ENCODE measurements around the gene ZNF160. TPM values are rescaled to one million over a fixed set of nuclear protein-coding genes. Genes with fewer than 3 reads are reported as not detected.

ZNF160 gene
- total RNA-seq, 4 donors from 2014 or later: 10.9 to 75.3 (median 52.1) TPM

- no peak for DNase-seq
- Histone ChIP-seq H3K36me3 (no peaks in the 10 kb centered on the region), H3K9me3 (peaks cover 0 to 9% of the 10 kb centered on the region in 2 donors), H3K4me3 (no peak overlapping the region), H3K27ac (no peak overlapping the region), H3K4me1 (no peaks in the 10 kb centered on the region), H3K27me3 (peaks cover 0 to 5% of the 10 kb centered on the region in 2 donors)
- TF ChIP-seq POLR2A (IDR thresholded peaks at IDR 0.05): no peak
- TF ChIP-seq CTCF (IDR thresholded peaks at IDR 0.05): no peak
- intact Hi-C loops (cut with DNase I; ENCODE audit: low total_unique reads): no loop called here
Measured at GRCh38 chr19:53057904-53058580, 45.2 kb downstream of the ZNF160 start.

- Histone ChIP-seq H3K9me3 (no peaks in the 10 kb centered on the region), H3K27me3 (peaks cover 0 to 5% of the 10 kb centered on the region in 2 donors), H3K4me1 (no peaks in the 10 kb centered on the region), H3K4me3 (no peak overlapping the region), H3K27ac (no peak overlapping the region), H3K36me3 (no peaks in the 10 kb centered on the region)
- no peak for DNase-seq
- no peak for TF ChIP-seq POLR2A (IDR thresholded peaks at IDR 0.05)
- TF ChIP-seq CTCF (IDR thresholded peaks at IDR 0.05): no peak
- intact Hi-C loops (cut with DNase I; ENCODE audit: low total_unique reads): no loop called here
Measured at GRCh38 chr19:53055117-53055516, 48.1 kb downstream of the ZNF160 start.

- TF ChIP-seq CTCF (IDR thresholded peaks at IDR 0.05) (no peak), POLR2A (IDR thresholded peaks at IDR 0.05) (no peak)
- no peaks in the 10 kb centered on the region for H3K36me3 ChIP-seq
- DNase-seq: no peak
- H3K27ac ChIP-seq: no peak overlapping the region
- H3K9me3 ChIP-seq: no peaks in the 10 kb centered on the region
- H3K4me1 ChIP-seq: no peaks in the 10 kb centered on the region
- no peaks in the 10 kb centered on the region for H3K27me3 ChIP-seq
- intact Hi-C loops (cut with DNase I; ENCODE audit: low total_unique reads): no loop called here
- no peak overlapping the region for H3K4me3 ChIP-seq
Measured at GRCh38 chr19:53047379-53047778, 55.8 kb downstream of the ZNF160 start.

GRCh38 chr19:53045536-53045935 lies 57.7 kb downstream of the ZNF160 start:
- Histone ChIP-seq H3K36me3 (no peaks in the 10 kb centered on the region), H3K4me3 (no peak overlapping the region), H3K9me3 (no peaks in the 10 kb centered on the region), H3K27ac (no peak overlapping the region), H3K4me1 (no peaks in the 10 kb centered on the region), H3K27me3 (no peaks in the 10 kb centered on the region)
- intact Hi-C loops (cut with DNase I; ENCODE audit: low total_unique reads): no loop called here
- TF ChIP-seq POLR2A (IDR thresholded peaks at IDR 0.05) (no peak), CTCF (IDR thresholded peaks at IDR 0.05) (no peak)
- DNase-seq: no peak

- no peaks in the 10 kb centered on the region for H3K36me3 ChIP-seq
- H3K4me1 ChIP-seq: no peaks in the 10 kb centered on the region
- no peak overlapping the region for H3K4me3 ChIP-seq
- H3K27ac ChIP-seq: no peak overlapping the region
- no peaks in the 10 kb centered on the region for H3K27me3 ChIP-seq
- DNase-seq: no peak
- intact Hi-C loops (cut with DNase I; ENCODE audit: low total_unique reads): no loop called here
- TF ChIP-seq CTCF (IDR thresholded peaks at IDR 0.05): no peak
- peaks cover 0 to 6% of the 10 kb centered on the region in 2 donors for H3K9me3 ChIP-seq
Measured at GRCh38 chr19:53041366-53041765, 61.9 kb downstream of the ZNF160 start.

Measured in uterus (tissue), 4 donors.